GM21825 (cell line): Measurements from ENCODE around the gene IL6R.
"Not testable (repeated sequence)": the region's sequence is repeated elsewhere in the genome, so short reads cannot be mapped to it uniquely, and the experiment has no call there.

Experiments
- ATAC-seq: cut with Tn5 transposase; IDR thresholded peaks from one replicate; pipeline ENCODE4 v1.9.1; 2021; ENCODE audit warnings: mild to moderate bottlenecking, moderate library complexity; ENCODE audit not compliant: unreplicated experiment

IL6R gene

DNA sequence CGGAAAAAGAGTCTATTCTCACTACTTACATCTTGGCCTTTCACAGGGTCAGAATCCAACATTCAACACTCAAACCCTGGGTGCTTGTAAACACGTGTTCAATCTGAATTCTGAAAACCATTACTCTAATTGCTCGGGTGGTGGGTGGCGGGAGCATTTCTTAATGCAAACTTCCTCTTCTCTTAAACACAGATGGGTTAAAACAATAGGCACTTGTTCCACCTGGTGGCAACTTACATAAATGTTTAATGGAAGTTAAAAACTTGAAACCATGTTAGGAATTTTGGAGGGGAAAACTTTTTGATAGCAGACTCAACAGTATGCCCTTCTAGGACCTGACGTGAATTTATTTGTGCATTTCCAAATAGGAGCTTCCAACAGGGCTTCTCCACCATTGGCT is 73.5 kb downstream of the IL6R start:
- no peak for ATAC-seq

DNA sequence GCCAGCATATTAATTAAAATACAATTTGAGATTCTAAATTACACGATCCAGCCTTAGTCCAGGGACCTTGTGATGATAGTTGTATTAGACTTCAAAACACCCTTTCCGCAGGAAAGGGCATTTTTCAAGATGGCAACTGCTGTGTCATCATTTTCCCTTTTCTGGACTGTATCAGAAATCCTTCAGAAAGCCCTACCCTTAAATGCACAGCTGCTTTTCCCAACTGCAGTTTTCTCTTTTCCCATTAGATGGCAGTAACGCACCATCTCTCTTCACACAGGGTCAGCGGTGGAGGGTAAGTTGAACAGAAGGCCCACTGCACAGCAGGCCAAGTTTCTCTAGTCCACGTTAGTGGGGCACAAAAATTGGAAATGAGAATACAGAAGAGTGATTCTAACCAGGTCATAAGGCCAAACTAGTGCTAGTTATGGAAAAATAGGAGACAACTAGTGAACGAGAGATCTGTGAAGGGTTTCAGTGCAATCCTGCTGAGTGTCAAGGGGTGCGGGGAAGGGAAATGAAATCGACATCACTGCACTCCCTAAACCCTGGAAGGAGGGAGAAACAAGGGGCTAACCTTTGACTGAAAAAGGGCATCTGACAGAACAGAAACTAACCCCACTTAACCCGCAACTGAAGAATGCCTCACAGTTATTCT is 74.8 kb downstream of the IL6R start:
- ATAC-seq = peak; percentile 69

GRCh38 chr1:154481053-154481452 is 75.9 kb downstream of the IL6R start:
- ATAC-seq = no peak

DNA sequence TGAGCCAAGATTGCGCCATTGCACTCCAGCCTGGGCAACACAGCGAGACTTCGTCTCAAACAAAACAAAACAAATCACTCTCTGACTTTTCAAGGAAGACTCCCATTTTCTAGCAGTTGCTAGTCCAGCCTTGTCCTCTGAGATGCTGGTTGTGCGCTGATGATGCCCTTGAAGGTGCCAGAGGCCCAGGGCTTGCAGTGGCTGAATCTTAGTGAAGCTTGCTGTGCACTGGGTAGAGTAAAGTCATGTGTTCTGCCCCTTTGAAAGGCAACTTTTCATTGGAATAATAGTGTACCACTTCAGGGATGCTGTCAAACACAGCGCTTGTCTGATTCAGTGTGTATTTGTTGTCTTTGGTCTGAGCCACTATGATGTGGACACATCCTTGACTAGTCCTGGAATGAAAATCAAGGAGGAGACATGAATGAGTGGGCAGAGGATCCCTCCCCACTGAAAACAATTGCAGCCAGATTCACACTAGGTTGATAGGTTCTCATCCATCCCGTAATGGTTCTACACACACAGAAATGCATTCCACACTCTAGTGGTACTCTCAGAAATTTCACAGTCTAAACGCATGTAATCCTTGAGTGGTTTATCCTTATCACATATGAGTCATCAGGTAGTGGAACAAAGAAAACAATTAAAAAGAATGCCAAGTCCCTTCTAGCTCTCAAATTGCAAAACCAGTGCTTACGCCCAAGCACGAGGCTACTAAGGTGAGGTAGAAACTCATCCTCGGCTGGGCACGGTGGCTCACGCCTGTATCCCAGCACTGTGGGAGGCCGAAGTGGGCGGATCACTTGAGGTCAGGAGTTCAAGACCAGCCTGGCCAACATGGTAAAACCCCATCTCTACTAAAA is 79.0 kb downstream of the IL6R start:
- ATAC-seq = no peak

DNA sequence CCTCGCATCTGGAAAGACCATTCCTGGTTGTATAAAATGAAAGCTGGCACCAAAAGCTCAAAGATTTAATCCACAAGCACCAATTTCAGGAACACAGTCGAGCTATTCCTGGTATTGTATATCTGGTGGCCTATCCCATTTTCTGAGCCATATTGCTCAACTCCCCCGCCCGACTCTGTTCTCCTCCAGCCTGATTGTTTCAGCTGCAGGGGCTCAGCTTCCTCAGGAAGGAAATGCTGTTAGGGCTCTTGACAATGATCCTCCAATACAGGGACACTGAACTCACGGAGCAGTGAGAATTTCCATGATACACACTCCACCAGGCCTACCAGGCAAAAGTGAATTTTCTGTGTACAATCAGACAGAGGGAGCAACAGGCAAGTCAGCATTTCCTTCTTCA is 80.0 kb downstream of the IL6R start:
- ATAC-seq = no peak

DNA sequence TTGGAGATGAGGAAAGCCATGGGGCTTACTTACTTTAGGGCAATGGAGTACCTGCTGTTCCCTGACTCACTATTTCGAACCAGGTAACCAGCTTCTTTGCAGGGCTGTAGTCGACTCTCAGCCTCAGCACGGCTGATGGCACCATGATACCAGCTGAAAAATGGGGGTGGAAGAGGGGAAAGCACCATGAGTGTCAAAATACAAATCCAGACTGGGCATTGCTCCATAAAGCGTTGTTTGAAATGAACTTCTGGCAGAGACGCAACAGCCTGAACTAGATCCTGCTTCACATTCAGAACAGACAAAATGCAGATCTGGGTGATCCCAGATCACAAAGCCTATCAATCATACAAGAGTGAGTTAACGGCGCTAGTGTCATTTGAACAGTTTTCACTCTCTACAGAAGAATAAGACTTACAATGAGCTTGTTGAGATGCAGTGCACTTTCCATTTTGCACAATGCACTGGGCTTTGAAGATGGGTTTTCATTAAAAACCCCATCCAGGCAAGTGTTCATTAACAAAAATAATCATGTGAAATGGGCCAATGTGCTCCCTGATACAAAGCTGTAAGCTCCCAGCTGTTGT is 80.9 kb downstream of the IL6R start:
- no peak for ATAC-seq

- not testable (repeated sequence) for ATAC-seq
Observed at GRCh38 chr1:154486756-154487155, 81.6 kb downstream of the IL6R start.

- no peak for ATAC-seq
Observed at GRCh38 chr1:154488922-154489321, 83.8 kb downstream of the IL6R start.

GRCh38 chr1:154489695-154490274 is 84.6 kb downstream of the IL6R start:
- no peak for ATAC-seq

- ATAC-seq = no peak
Observed at GRCh38 chr1:154490317-154490716, 85.2 kb downstream of the IL6R start.

DNA sequence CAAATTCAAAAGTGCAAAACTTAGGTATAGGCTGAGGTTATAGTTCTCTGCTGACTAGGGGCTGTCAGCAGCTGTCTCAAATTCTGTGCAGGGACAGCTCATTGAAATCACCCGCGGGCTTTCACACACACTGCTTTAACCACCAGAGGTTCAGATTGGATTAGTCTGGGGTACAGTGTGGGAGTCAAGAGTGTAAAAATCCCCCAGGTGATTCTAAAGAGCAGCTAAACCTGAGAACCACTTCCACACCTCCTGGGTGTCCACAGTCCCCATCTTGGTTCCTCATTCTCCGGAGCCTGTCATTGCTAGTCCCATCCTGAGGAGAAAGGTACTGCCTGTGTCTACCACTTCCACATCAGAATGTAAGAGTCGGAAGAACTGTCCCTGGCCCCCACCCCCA is 87.0 kb downstream of the IL6R start:
- ATAC-seq = no peak

GRCh38 chr1:154493276-154493675 is 88.1 kb downstream of the IL6R start:
- no peak for ATAC-seq

DNA sequence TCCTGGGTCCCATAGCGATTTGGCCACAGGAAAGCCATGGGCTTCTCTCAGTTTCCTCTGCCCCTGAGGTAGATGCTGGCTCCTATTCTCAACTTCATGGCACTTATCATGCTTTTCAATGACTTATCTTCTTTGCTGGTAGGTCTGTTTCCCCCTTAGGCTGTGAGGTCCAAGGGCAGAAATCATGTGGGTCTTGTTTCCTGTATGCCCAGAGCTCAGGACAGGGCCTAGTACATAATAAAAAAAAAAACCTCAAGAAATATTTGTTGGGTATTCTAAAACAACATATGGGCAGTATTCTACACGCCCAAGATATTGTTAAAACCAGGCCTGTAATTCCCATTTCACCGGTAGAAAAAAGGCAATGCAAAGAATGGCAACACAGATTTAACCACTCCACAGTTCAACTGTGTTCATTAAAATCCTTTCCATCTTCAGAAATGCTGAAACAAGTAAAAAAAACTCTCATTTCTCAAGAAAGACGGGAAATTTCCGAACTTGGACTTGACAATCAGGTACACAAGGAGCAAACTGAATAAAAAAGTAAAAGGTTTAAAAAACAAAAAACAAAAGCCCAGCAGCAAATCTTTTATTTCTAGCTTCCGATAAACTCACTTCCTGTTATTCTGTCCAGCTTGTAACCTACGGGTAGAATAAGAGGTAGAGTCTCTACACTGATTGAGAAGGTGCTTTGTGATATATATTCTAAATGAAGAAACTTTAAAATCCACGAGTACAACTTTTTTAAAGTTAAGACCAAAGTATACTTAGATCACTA is 90.5 kb downstream of the IL6R start:
- ATAC-seq = no peak

- ATAC-seq = no peak
Observed at GRCh38 chr1:154496383-154496782, 91.2 kb downstream of the IL6R start.

GRCh38 chr1:154497026-154497806 is 92.1 kb downstream of the IL6R start:
- ATAC-seq = peak; percentile 60

GRCh38 chr1:154499446-154499845 is 94.3 kb downstream of the IL6R start:
- ATAC-seq = no peak

GRCh38 chr1:154500533-154500932 is 95.4 kb downstream of the IL6R start:
- no peak for ATAC-seq

DNA sequence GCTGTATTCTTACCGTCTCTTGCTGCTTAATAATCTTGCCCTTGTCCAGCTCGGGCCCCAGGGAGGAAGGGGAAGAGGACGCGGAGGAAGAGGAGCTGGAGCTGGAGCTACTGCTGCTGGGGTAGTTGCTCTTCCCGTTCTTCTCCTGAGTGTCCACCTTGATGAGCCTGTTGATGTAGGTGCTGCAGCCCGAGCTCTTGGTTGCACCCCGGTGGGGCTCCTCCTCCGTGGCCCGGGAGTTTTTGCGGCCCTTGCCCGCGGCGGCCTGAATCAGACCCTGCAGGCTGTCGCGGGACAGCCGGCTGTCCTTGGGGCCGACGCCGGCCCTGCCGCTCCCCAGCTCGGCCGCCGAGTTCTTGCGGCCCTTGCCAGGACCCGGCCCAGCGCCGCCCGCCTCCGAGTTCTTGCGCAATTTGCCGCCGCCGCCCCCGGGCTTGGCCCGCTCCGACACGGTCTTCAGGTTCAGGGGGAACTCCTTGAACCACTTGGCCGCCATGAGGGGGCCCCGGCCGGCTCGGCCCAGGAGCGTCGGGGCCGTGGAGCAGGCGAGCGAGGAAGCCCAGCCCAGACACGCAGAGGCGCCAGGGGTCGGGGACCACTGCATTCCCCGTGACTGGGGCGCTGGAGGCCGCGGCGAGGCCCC is 96.4 kb downstream of the IL6R start:
- no peak for ATAC-seq

- no peak for ATAC-seq
Observed at GRCh38 chr1:154502066-154502743, 97.1 kb downstream of the IL6R start, which contains the start of the genes SHE and TDRD10. TSS of gene SHE (minus strand) at chr1:154502412. CDS start at chr1:154502026, 386 bp downstream. TSS of gene TDRD10 (plus strand) at chr1:154502219. CDS start at chr1:154506904, 4,685 bp downstream.
